Effector CD8-positive, alpha-beta T cell (primary cell): ENCODE results near the gene IQCE.

Experiments
- DNase-seq: peaks from one replicate; lab custom pipeline; 2025; lab: John Stamatoyannopoulos, UW

IQCE gene

DNA sequence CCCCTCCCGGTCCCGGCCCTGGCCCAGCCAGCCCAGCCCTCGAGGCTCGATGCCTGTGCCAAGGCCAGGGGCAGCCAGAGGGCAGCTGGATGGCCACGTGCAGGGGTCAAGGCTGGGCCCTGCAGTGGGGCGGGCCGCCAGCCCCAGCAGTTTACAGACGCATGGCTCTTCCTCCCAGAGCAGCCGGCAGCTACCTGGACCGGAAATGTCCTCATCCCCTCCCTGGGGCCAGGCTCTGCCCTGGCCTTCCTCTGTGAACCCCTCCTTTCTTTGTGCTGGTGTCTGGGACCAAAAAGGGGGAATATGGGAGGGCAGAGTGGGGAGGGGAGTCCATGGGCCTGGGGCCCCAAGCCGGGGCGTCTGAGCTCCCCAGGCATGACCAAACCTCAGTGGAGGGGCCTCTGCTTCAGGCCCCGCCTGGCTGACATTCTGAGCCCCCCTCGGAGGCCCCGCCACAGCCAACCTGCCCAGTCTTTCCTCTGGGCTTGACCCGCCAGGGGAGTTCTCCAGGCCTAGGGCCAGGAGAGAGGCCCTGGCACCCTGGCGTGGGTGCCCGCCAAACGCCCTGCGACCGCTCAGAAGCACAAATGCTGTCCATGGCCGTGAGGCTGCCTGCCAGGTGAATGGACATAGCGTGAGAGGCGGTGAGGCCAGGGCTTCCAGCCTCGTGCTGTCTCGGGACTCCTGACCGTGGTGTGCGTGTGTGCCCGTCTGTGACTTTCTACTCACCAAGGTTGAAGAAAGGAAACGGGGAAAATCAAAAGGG is 104.5 kb downstream of the IQCE start:
- no peak for DNase-seq

DNA sequence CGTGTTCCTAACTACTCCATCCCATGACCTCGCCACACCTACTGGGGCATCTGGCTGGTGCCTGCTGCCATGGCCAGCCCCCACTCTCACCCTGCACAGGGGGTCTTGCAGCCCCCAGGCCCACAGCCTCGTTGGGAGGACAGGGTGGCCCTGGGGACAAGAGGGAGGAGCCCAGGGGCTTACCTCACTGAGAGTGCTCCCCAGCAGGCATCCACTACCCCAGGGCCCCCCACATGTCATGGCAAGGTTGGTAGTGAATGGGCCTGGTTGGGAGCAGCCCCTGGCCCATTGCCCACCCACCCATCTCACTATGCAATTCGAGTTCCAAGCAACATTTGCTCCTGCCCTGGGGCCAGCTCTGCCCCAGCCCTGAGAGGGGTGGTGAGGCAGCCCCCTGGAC is 105.2 kb downstream of the IQCE start:
- no peak for DNase-seq
